NCI-H526 (cell line): ENCODE data around the gene PIPOX.
A peak's percentile ranks its signal among the peaks of the same experiment; 100 is the strongest.
"Not testable (repeated sequence)": the region's sequence is repeated elsewhere in the genome, so short reads cannot be mapped to it uniquely, and the experiment has no call there.

Experiments
- DNase-seq, 2 experiments: peaks; one replicate each; lab custom pipeline; 2025; lab: John Stamatoyannopoulos, UW

PIPOX gene

DNA sequence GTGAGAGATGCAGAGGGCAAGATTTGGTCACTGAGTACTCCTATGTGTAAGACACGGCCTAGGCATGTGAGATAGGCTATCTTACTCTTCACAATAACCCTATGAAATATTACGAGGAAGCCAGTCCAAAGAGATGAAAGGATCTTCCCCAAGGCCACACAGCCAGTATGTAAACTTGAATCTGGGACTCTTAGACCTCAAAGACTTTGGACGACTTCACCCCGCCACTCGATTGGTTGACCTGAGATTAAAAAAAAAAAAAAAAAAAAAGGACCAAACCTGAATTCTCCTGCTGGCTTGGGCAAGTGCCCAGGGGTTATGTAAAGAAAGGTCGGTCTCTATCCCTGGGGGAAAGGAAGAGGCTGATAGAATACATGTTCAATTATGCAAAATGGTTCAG lies 33.1 kb downstream of the PIPOX start:
- DNase-seq = peak in 1 of 2 experiments; percentile 42

DNA sequence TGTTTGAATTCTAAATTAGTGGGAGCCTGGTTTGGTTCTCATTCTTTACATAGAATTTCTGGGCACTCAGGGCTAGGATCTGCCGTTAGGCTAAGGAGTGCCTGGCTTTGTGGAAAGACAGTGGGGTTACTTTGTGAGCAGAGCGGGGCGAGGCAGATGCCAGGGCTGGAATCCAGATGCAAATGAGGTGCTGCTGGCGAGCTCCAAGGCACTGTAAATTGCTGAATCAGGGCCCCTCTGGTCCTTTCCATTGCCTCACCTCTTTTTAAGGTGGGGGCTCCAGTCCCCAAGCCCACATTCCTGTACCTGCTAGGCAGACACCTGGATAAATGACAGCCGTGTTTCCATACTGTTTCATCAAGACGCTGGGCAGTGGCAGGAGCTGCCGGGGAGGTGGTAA lies 33.8 kb downstream of the PIPOX start:
- peak; percentile 30 to 77 for DNase-seq

DNA sequence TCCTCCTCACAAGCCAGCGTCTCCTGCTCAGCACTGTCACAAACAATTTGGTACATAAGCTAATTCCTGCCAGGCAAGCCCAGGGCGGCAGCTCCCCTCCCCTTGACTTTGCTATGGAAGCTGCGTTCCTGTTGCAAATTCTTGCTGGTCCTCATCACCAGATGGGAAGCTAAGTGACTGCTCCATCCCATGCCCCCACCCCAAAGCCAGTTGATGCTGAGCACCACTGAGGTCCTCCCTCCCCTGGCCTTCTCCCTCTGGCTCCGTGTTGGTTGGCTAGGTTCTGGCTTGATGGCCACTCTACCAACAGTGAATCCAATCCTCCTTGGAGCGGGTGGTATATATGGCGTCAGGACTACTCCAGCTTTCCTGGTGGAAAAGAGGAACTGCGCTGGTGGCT lies 34.4 kb downstream of the PIPOX start:
- no peak for DNase-seq

DNA sequence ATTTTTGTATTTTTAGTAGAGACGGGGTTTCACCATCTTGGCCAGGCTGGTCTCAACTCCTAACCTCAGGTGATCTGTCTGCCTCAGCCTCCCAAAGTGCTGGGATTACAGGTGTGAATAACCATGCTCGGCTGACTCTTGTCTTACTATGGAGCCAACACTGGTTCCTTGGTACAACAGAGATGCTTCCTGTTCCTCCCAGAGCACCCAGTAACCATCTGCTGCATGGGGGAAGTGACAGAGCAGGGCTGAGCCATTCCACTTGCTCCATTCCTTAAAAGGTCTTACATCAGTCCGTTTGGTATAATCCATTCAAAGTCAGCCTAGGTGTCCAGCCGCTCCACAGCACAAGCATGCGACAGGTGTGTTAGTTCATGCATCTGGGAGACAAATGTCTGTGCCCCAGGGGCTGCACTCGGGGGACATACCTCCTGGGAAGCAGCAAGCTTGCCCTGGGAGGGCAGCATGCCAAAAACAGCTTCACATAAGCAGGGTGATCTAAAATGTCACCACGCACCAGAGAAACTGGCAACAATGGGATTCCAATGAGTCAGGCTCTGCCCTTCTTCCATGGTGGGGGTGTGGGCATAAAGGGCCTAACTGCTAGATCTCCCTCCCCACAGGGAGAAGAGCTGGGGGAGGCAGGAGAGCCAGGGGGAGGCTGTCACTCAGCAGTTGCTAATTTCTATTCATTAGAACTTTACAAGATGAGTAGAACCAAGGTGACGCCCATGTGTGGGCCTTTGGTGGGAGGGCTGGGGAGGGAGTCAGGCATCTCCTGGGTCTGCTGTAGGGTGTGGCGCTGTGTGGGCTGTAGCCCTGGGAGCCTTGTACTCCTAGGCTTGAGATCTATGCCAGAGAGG lies 35.5 kb downstream of the PIPOX start:
- DNase-seq = no peak

DNA sequence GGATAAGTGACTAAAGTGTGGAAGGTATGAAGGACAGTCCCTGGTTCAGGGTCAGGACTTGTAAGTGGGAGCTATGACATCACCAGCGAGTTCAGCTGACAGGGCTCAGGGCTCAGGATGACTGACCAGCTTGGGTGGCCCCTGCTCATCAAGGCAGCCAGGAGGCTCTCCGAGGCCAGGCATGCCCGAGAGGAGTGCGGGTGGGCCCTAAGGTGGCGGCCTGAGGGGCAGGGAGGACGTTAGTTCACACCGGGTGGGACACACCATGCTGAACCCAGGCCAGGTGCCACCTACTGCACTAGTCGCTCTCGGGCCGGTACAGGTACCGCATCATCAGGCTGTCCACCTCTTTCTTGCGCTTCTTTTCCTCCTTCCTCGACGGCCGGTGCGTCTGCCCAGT lies 36.5 kb downstream of the PIPOX start:
- DNase-seq = no peak

DNA sequence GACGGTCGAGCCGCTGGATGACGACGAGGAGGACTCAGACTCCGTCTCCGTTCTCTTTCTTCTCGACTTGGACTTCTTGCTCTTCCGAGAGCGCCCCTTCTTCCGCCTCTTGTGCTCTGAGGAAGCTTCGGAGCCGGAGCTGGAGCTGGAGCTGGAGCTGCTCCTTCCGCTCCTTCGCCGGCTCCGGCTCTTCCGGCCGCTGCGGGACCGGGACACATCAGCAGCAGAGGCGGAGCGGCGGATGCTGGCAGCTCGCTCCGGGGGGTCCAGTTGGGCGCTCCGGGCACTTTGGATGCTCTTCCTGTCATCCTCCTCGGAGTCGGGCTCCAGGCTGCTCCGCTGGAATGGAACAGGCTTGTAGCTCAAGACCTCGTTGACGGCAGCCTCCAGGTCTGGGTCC lies 36.9 kb downstream of the PIPOX start:
- DNase-seq = no peak

DNA sequence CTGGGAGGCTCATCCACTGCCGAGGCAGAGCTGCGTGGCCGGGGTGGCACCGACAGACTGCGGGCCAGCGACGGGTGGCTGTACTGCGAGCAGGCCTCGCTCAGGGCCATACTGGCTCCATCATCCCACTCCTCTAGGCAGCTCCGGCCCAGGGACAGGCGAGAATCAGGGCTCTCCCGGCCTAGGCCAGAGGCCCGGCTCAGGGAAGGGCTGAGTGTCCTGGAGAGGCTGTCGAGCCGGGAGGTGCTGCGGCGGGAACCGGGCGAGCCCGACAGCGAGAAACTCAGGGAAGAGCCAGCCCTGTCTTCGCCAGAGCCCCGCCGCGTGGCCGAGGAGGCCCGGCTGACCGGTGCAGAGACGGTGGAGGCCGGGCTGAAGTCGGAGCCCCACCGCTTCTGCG lies 37.4 kb downstream of the PIPOX start:
- no peak for DNase-seq

DNA sequence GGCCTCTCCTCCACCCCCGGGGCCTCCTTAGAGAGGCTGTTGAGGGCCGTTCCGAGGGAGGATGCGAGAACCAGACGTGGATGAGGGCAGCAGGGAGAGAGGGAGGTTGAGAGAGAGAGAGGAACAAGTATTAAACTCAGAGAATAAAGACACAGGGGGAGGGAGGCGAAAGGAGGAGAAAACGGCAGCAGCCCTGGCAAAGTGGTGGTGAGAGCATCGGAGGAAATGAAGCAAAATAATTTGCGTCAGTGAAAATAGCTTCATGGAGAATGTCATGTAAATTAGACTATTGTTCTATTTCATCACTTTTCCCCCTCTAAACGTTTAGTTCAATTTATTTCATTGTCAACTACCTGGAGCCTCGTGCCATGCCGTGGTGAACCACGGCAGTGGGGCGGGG lies 38.0 kb downstream of the PIPOX start:
- no peak for DNase-seq

DNA sequence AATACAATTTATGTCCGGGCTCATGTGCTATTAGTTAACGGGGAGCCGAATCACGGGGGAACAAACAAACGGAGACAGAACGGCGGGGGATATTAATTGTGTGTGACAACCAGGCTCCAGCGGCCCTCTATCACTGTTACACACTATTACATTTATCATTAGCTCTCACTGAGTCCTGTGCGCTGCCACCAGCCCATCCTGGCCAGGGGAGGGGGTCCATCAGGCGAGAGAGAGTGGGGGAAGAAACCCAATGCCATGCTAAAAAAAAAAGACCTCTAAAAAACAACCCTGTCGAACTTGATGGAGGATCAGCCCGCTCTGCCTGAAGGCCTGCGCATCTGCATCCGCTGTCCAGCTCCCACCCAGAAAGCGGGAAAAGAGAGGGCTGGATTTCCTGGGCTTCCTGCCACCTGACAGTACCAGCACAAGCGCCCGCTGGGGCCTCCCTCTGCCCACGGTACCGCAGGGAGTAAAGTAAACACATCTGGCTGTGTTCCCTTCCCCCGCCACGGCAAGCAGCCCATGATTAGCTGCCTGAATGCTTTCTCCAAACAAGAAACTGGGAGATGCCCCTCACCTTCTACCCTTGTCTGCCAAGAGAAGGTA lies 41.7 kb downstream of the PIPOX start:
- DNase-seq = peak; percentile 80 to 86

DNA sequence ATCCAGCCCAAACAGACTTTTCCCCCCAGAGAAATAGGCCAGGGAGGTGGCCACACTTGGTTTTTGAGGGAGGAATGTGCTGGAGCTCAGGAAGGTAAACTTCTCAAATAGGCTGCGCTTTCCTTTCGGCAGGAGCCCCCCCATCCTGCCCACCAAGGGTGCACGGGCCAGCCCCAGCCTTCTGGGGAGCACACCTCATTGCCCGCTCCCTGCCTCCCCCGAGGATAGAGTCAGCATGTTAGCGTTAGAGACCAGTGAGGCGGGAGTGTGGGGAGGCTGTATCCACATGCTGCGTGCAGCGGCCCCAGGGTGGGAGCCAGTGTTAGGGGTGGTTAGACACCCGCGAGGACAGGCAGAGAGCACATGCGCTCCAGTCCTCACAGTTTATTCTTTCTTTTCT lies 42.3 kb downstream of the PIPOX start:
- DNase-seq = no peak

DNA sequence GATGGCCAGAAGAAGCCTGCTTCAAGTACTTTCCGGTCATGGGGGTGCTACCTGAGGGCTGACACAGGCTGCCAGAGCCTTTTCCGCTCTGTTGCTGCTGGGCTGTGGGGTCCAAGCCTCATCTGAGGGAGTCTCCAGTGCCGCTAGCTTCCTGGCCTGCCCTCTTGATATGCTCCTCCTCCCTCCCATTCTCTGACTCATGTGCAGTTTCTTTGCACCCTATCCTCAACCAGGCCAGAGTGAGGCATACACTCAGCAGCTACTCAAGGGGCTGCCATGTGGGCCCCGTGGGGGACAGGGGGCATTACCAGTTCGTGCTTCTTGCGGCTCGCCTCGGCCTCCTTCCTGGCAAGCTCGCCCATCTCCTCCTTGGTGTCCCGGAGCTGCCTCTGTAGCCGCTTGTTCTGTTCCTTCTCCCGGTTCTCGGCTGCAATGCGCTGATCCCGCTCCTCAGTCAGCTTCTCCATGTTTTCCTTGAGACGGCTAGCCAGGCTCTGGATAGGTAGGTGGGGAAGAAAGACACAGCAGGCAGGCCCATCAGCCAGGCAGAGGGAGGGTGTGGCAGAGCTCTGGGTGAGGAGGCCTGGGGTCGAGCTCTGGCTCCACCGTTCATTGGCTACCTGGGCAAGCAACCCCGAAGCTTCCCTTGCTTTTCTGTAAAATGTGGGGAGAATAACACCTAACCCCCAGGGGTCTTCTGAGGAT lies 43.8 kb downstream of the PIPOX start:
- no peak for DNase-seq

DNA sequence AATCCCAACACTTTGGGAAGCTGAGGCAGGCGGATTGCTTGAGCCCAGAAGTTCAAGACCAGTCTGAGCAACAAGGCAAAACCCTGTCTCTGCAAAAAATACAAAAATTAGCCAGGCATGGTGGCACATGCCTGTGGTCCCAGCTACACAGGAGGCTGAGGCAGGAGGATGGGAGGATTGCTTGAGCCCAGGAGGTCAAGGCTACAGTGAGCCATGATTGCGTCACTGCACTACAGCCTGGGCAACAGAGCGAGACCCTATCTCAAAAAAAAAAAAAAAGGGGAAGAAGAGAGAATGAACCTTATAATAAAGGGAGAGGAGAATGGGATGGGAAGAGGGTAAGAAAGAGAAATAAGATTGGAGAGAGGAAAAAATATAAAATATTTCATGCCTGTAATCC lies 45.8 kb downstream of the PIPOX start:
- DNase-seq = not testable (repeated sequence)

DNA sequence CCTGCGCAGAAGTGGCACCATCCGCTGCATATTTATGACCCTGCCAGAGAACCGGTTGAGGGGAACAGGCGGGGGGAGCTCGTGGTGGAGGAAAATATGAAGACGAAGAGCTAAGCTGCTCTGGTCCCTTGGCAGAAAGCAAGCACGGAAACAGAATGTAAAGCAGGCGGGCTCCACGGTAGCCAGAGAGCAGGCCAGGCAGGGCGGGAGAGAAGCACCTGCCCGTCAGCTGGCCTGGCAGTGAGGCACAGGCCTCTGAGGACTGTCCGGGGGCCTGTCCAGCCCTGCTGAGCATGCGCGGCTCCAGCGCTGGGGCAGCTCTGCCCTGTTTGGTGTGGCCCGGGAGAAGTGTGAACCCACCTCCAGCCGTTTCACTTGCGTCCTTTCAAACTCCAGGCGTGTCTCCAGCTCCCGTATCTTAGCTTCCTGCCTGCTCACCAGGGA lies 46.7 kb downstream of the PIPOX start:
- DNase-seq = peak; percentile 83 to 95

DNA sequence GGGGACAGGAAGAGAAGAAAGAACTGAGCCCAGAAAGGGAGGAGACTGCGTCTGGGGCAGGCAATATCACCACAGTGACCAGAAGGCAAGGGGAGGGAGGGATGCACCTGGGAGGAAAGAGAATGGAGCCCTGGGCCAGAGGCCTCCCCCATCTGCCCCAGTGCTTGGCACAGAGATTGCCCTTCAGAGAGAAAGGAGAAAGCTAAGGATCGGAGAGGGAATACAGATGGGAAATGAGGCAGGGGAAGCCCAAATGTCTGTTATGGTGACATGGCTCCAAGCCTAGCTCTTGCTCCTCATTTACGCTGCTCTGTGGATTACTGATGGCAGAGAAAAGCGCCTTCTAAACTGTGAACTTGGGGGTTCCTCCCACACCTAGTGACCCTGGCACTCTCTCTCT lies 47.2 kb downstream of the PIPOX start:
- no peak for DNase-seq

DNA sequence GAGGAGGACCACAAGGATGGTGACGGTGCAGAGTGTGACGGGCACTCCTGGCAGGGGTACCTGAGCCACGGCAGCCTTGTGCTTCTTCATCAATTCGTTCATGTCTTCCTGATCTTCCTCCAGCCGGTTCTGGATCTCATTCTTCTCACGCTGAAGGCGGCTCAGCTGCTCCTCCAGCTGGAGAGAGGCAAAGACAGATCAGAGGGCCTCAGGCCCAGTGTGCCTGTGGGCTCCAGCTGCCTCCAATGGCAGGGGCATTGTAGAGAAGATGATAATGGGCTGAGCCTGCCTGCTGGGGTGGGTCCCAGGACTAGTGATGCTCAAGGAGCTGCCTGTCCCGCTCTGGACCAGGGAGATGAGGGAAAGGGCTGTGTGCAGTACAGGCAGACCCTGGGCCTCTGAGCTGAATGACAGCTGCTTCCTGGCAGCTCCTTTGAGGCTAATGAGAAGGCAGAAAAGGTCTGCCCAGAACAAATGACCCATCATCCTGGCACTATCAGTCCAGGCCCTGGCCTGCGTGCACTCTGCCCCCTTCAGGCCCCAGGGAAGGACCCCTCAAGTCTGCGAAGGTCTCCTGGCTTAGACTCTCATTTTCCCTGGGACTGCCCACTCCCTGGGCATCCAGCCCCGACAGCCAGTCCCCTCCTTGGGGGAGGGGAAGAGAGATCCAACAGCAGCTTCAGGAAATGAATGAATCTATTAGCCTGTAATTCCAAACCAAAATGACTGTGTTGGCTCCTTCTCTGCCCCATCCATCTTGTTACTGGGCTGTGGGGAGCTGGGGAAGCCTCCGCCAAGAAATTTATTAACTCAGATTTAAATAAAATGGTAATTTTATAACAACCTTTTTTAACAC lies 48.0 kb downstream of the PIPOX start:
- DNase-seq = peak in 1 of 2 experiments; percentile 54

DNA sequence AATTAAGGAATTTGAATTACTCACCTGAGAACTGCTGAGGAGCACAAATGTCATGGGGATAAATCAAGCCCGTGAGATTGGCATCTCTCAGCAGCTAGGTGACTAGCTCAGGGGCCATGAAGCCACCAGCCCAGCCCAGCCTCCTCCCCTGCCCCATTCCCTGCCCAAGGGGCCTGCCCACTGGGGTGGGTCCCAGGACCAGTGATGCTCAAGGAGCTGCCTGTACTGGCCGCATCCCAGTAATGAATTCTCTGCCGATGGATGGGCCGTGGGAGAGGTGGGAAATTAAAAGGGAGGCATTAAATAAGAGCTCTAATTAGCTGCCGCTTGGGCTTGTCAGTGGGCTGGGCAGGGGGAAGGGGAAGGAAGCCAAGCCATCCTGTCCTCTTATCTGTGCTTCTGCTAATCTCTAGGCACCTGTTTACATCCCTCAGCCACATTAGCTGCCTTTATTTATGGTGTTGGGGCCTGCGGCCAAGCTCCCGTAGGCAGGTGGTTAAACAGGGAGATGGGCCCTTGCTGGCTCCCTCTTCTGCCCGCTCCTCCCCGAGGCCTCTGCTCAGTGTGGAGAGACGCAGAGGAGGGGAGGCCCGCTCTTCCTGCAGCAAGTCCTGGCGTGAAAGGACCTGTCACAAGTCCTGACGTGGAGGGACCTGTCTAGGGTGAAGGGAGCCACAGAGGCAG lies 48.8 kb downstream of the PIPOX start:
- peak; percentile 66 to 76 for DNase-seq

DNA sequence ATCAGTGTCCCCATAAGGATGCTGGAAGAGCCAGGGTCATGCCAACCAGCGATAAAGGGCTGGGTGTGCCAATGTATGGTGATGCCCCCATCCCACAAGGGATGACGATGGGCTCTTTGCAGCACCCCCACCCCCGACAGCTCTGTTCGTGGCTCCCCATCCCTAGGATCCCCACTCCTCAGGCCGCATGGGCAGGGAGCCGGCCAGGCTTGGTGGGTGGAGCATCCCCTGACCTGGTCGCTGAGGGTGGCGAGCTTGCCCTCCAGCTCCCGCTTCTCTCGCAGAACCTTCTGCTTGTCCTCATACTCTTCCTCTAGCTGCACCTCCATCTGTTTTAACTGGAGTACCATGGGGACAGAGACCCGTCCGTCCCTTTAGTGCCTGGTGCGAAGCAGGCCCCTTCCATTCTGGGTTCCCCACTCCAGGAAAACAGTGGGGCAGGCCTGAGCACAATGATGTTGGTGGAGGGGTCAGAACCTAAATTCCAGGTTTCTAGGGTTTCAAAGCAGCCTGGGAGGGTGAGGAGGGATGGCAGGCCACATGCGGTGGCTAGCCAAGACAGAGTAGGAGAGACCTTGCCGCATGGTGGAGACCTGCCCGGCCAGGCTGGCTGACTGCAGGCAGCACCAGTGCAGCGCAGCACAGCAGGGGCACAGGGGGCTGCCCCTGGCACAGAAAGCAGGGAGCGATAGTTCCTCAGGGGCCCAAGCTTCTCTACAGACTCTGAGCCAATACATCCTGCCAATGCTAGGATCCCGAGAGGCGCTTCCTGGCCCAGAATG lies 50.3 kb downstream of the PIPOX start:
- DNase-seq = no peak

DNA sequence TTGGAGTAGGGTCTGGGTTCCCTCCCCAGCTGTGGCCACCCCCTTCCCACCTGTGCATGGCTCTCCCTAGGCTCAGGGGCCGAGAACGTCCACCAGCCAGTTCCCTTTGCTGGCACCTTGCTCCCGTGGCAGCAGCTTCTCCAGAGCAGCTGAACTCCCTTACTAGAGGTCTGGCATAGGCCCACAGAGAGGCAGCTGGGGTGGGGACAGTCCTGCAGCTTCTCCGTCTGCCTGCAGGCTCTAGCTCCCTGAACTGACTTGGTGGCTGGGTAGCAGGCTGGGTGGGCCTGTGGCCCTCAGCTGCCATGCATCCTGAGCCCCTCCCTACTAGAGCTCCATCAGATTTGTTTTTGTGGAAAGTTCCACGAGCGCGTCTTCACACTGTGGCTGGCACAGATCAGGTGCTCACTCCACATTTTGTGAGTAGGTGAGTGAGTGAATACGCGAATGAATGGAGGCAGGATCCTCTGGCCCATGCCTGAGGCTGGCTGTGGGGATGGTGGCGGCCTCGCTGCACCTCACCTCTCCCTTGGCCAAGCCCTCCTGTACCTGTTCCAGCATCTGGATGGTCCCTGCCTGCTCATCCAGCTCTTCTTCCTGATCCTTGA lies 51.3 kb downstream of the PIPOX start:
- DNase-seq = no peak

DNA sequence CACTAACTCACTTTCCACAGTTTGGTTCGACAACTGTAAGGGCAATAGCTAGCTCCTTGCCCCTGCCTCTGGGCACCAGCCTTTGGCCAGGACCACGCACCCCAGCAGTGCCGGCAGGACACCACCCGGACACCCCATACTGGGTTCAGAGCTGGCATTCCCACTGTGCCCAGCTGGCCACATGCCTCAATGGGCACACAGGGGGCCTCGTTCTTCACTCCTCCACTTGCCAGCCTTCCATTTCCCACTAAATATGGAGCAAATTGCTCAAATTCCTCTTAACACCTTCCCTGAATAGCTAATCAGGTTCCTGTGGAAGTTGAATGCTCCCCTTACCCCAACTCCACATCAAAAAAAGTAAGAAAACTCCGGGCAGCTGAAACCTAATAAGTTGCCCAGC lies 52.5 kb downstream of the PIPOX start:
- DNase-seq = no peak

DNA sequence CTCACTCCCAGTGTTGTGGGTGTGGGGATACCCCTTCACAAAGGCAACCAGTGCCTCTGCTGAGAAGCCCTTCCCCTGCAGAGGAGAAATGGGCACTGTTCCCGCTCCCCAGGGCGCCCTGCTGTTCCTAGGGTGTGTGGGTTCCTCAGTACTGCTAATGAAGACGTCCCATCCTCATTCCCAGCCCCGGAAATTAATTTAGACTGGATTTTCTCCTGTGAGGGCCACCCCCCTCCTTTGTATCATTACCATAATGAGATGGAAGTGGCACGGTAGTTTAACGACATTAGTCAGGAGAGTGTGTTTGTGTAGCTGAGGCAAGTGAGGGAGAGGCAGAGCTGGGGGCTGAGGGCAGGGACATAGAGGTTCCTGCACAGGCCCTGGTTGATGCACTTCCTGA lies 53.2 kb downstream of the PIPOX start:
- peak in 1 of 2 experiments; percentile 49 for DNase-seq
